Mesenchymal stem cell (in vitro differentiated cells and primary cell): Measurements from ENCODE around the gene BIK. TPM values are rescaled to one million over a fixed set of nuclear protein-coding genes. Genes with fewer than 3 reads are reported as not detected.

Experiments used
- DNase-seq: peaks from one replicate; pipeline ENCODE4 v3.0.0-alpha.2; 2013
- H2AFZ ChIP-seq: one replicate; pipeline ENCODE4 v1.6.1; 2013; ENCODE audit warnings: low read depth, mild to moderate bottlenecking, control low read depth, inconsistent platforms, low read length, moderate library complexity
- H2AK5ac ChIP-seq: 2 replicates; pipeline ENCODE4 v1.6.1; 2013; ENCODE audit warnings: low read length, moderate library complexity, mild to moderate bottlenecking, inconsistent platforms; ENCODE audit not compliant: severe bottlenecking
- H2BK120ac ChIP-seq: one replicate; pipeline ENCODE4 v1.6.1; 2013; ENCODE audit warnings: low read depth, mild to moderate bottlenecking, inconsistent platforms, low read length, moderate library complexity
- H2BK12ac ChIP-seq, 2 experiments: one replicate each; pipeline ENCODE4 v1.6.1; 2013; ENCODE audit warnings: inconsistent platforms in 2 of 2, low read length in 2 of 2, mild to moderate bottlenecking in 2 of 2, moderate library complexity in 2 of 2, control low read depth in 1 of 2
- H2BK15ac ChIP-seq: one replicate; pipeline ENCODE4 v1.6.1; 2013; ENCODE audit warnings: mild to moderate bottlenecking, low read depth, inconsistent platforms; ENCODE audit not compliant: poor library complexity, severe bottlenecking
- H2BK5ac ChIP-seq: 2 replicates; pipeline ENCODE4 v1.6.1; 2013; ENCODE audit warnings: low read depth, mild to moderate bottlenecking, low read length, control low read depth, inconsistent platforms; ENCODE audit not compliant: poor library complexity, severe bottlenecking
- H3K14ac ChIP-seq, 2 experiments: one replicate each; pipeline ENCODE4 v1.6.1; 2013; ENCODE audit warnings: inconsistent platforms in 2 of 2, low read length in 2 of 2, control low read depth in 1 of 2, mild to moderate bottlenecking in 1 of 2, moderate library complexity in 1 of 2
- H3K18ac ChIP-seq, 2 experiments: one replicate each; pipeline ENCODE4 v1.6.1; 2013; ENCODE audit warnings: inconsistent platforms in 2 of 2, low read length in 2 of 2, control low read depth in 1 of 2, low read depth in 1 of 2, mild to moderate bottlenecking in 1 of 2
- H3K23ac ChIP-seq, 2 experiments: one replicate each; pipeline ENCODE4 v1.6.1; 2013; ENCODE audit warnings: inconsistent platforms in 2 of 2, low read length in 2 of 2, mild to moderate bottlenecking in 2 of 2, moderate library complexity in 2 of 2, control low read depth in 1 of 2
- H3K27ac ChIP-seq: 2 replicates; pipeline ENCODE4 v1.5.1; 2013; ENCODE audit warnings: mild to moderate bottlenecking, moderate library complexity, low read length, control low read depth, inconsistent platforms; ENCODE audit not compliant: poor library complexity, severe bottlenecking
- H3K27me3 ChIP-seq, 2 experiments: 2 replicates each; pipeline versions ENCODE4 v1.6.1 to v1.7.0; 2013; ENCODE audit warnings: low read length in 2 of 2, mild to moderate bottlenecking in 2 of 2, moderate library complexity in 2 of 2, control low read depth in 1 of 2, inconsistent platforms in 1 of 2; ENCODE audit not compliant: control insufficient read depth in 1 of 2, insufficient read depth in 1 of 2
- H3K36me3 ChIP-seq, 2 experiments: 2 replicates each; pipeline versions ENCODE4 v1.6.1 to v1.7.0; 2013; ENCODE audit warnings: low read length in 2 of 2, control low read depth in 1 of 2, inconsistent platforms in 1 of 2, low read depth in 1 of 2, mild to moderate bottlenecking in 1 of 2; ENCODE audit not compliant: insufficient read depth in 2 of 2, control insufficient read depth in 1 of 2
- H3K4ac ChIP-seq, 2 experiments: one replicate each; pipeline ENCODE4 v1.6.1; 2013; ENCODE audit warnings: inconsistent platforms in 2 of 2, low read length in 2 of 2, mild to moderate bottlenecking in 2 of 2, moderate library complexity in 2 of 2, control low read depth in 1 of 2, low read depth in 1 of 2
- H3K4me1 ChIP-seq: 2 replicates; pipeline ENCODE4 v1.6.1; 2013; ENCODE audit warnings: low read depth, low read length, control low read depth; ENCODE audit not compliant: control insufficient read depth, insufficient read depth
- H3K4me2 ChIP-seq: 2 replicates; pipeline ENCODE4 v1.6.1; 2013; ENCODE audit warnings: low read length, mild to moderate bottlenecking, inconsistent platforms; ENCODE audit not compliant: poor library complexity, severe bottlenecking
- H3K4me3 ChIP-seq, 2 experiments: 2 replicates each; pipeline versions ENCODE4 v1.5.1 to v1.7.0; 2013; ENCODE audit warnings: low read length in 2 of 2, mild to moderate bottlenecking in 2 of 2, control low read depth in 1 of 2, low read depth in 1 of 2; ENCODE audit not compliant: insufficient read depth in 1 of 2
- H3K79me1 ChIP-seq: replicated peaks from 2 replicates; pipeline ENCODE4 v1.6.1; 2013; ENCODE audit warnings: mild to moderate bottlenecking, control low read depth, low read length, inconsistent platforms; ENCODE audit not compliant: poor library complexity, severe bottlenecking
- H3K9ac ChIP-seq: 2 replicates; pipeline ENCODE4 v1.7.0; 2013; ENCODE audit warnings: mild to moderate bottlenecking, low read length, moderate library complexity
- H3K9me3 ChIP-seq: 2 replicates; pipeline ENCODE4 v1.7.0; 2013; ENCODE audit warnings: mild to moderate bottlenecking, low read length; ENCODE audit not compliant: control insufficient read depth
- H4K8ac ChIP-seq: one replicate; pipeline ENCODE4 v1.6.1; 2013; ENCODE audit warnings: inconsistent platforms, mild to moderate bottlenecking, low read length, moderate library complexity
- H4K91ac ChIP-seq: one replicate; pipeline ENCODE4 v1.6.1; 2013; ENCODE audit warnings: mild to moderate bottlenecking, low read length, inconsistent platforms
- WGBS: methylation state at CpG from one replicate; pipeline ENCODE4 v1.1.7; 2013; ENCODE audit warnings: mixed read lengths; 5-methylcytosine and 5-hydroxymethylcytosine counted together
- polyA plus RNA-seq, 2 experiments: library from polyadenylated mRNA; stranded (reverse); fragments of 200-250 nt; gene quantifications; one replicate each; pipeline ENCODE4 v1.2.3, GENCODE V29; 2013

Gene BIK
- 0.08 TPM for polyA plus RNA-seq (2013, experiment 1 of 2)
- polyA plus RNA-seq (2013, experiment 2 of 2), result 0.05 TPM

- H2AK5ac ChIP-seq, result no peak within 1 kb of the TSS
- H2BK120ac ChIP-seq, result no peak within 1 kb of the TSS
- no peak within 1 kb of the TSS for H3K9ac ChIP-seq
- H4K8ac ChIP-seq, result peak within 1 kb of the TSS; percentile 24
- no peak within 1 kb of the TSS for H3K27ac ChIP-seq
- H3K9me3 ChIP-seq, result no peaks in the 10 kb centered on the region
- peak within 1 kb of the TSS in 1 of 2 experiments; percentile 79 for H3K14ac ChIP-seq
- H4K91ac ChIP-seq, result no peak within 1 kb of the TSS
- peak within 1 kb of the TSS; percentile 56 to 68 for H3K4me3 ChIP-seq
- H2AFZ ChIP-seq, result peak within 1 kb of the TSS; percentile 59
- H3K23ac ChIP-seq, result peak within 1 kb of the TSS; percentile 30 to 34
- H3K4me2 ChIP-seq, result peak within 1 kb of the TSS; percentile 97
- H3K4me1 ChIP-seq, result peaks cover 17% of the 10 kb centered on the region
- no peak within 1 kb of the TSS for H2BK12ac ChIP-seq
- peak within 1 kb of the TSS in 1 of 2 experiments; percentile 44 for H3K4ac ChIP-seq
- H3K18ac ChIP-seq, result peak within 1 kb of the TSS; percentile 54 to 85
- H2BK15ac ChIP-seq, result no peak within 1 kb of the TSS
- peak; percentile 52 for DNase-seq
- H2BK5ac ChIP-seq, result no peak within 1 kb of the TSS
- H3K27me3 ChIP-seq, result peaks cover 56 to 80% of the 10 kb centered on the region in 2 experiments
- under 1% methylated on average over 48 of the region's 49 CpGs for WGBS
- no peaks in the 10 kb centered on the region for H3K79me1 ChIP-seq
- no peaks in the 10 kb centered on the region for H3K36me3 ChIP-seq
Observed at GRCh38 chr22:43110444-43110926, at the start of gene BIK. Gene BIK, plus strand, starts transcription at chr22:43110750. Its CDS starts 13,273 bp downstream, at chr22:43124023.

- Histone ChIP-seq H2AK5ac (no peak overlapping the region), H3K4me1 (peaks cover 13% of the 10 kb centered on the region), H3K9ac (no peak overlapping the region), H3K36me3 (peaks cover 15 to 38% of the 10 kb centered on the region in 2 experiments), H3K4ac (no peak overlapping the region), H2BK5ac (no peak overlapping the region), H3K4me3 (no peak overlapping the region), H3K23ac (no peak overlapping the region), H4K8ac (no peak overlapping the region), H3K9me3 (no peaks in the 10 kb centered on the region), H2AFZ (no peak overlapping the region), H3K14ac (no peak overlapping the region), H3K4me2 (no peak overlapping the region), H4K91ac (no peak overlapping the region), H2BK15ac (no peak overlapping the region), H3K18ac (no peak overlapping the region), H3K27ac (no peak overlapping the region), H3K27me3 (no peaks in the 10 kb centered on the region), H2BK12ac (no peak overlapping the region), H3K79me1 (no peaks in the 10 kb centered on the region), H2BK120ac (no peak overlapping the region)
- WGBS, result 81% methylated on average over 6 of the region's 7 CpGs
- no peak for DNase-seq
Observed at GRCh38 chr22:43066134-43066533, 44.4 kb upstream of the BIK start.

GRCh38 chr22:43066844-43067385, 43.6 kb upstream of the BIK start:
- H2BK5ac ChIP-seq, result no peak overlapping the region
- H3K4ac ChIP-seq, result no peak overlapping the region
- H3K27ac ChIP-seq, result peak overlapping the region; percentile 88
- H3K27me3 ChIP-seq, result no peaks in the 10 kb centered on the region
- peak overlapping the region in 1 of 2 experiments; percentile 41 for H3K18ac ChIP-seq
- no peaks in the 10 kb centered on the region for H3K79me1 ChIP-seq
- WGBS, result 67% methylated on average over 9 of the region's 11 CpGs
- DNase-seq, result peak; percentile 77
- no peak overlapping the region for H4K91ac ChIP-seq
- no peak overlapping the region for H2BK120ac ChIP-seq
- H3K14ac ChIP-seq, result no peak overlapping the region
- no peak overlapping the region for H3K9ac ChIP-seq
- no peak overlapping the region for H3K4me2 ChIP-seq
- peaks cover 13% of the 10 kb centered on the region for H3K4me1 ChIP-seq
- no peaks in the 10 kb centered on the region for H3K9me3 ChIP-seq
- peak overlapping the region; percentile 15 for H4K8ac ChIP-seq
- peak overlapping the region; percentile 96 for H2AK5ac ChIP-seq
- peaks cover 13 to 35% of the 10 kb centered on the region in 2 experiments for H3K36me3 ChIP-seq
- H2AFZ ChIP-seq, result peak overlapping the region; percentile 36
- no peak overlapping the region for H2BK15ac ChIP-seq
- no peak overlapping the region for H3K4me3 ChIP-seq
- no peak overlapping the region for H3K23ac ChIP-seq
- no peak overlapping the region for H2BK12ac ChIP-seq

- Histone ChIP-seq H3K14ac (no peak overlapping the region), H3K9me3 (no peaks in the 10 kb centered on the region), H3K4me3 (no peak overlapping the region), H2BK120ac (no peak overlapping the region), H3K18ac (no peak overlapping the region), H3K27me3 (no peaks in the 10 kb centered on the region), H4K91ac (peak overlapping the region; percentile 16), H2AFZ (no peak overlapping the region), H2AK5ac (no peak overlapping the region), H2BK15ac (no peak overlapping the region), H2BK5ac (no peak overlapping the region), H3K79me1 (peaks cover 7% of the 10 kb centered on the region), H3K9ac (no peak overlapping the region), H3K27ac (no peak overlapping the region), H3K4ac (no peak overlapping the region), H3K36me3 (peaks cover 8 to 28% of the 10 kb centered on the region in 2 experiments), H3K4me1 (peaks cover 1% of the 10 kb centered on the region), H4K8ac (peak overlapping the region; percentile 45), H3K23ac (no peak overlapping the region), H3K4me2 (no peak overlapping the region), H2BK12ac (no peak overlapping the region)
- WGBS, result 90% methylated on average over 19 of the region's 20 CpGs
- DNase-seq, result no peak
Observed at GRCh38 chr22:43077121-43077877, 33.3 kb upstream of the BIK start.
